Panc1 (cell line): Measurements from ENCODE around the gene STAMBP. TPM values are rescaled to one million over a fixed set of nuclear protein-coding genes. Genes with fewer than 3 reads are reported as not detected.

Experiments
- ATAC-seq: fragments of 200-7000 bp; cut with Tn5 transposase; 2 replicates; pipeline ENCODE4 v1.9.1; 2020; ENCODE audit warnings: mild to moderate bottlenecking, moderate library complexity
- BruUV-seq: library from RNA; stranded (reverse); fragments of 400-500 nt; replicated peaks from 2 replicates; lab custom pipeline; 2021; lab: Mats Ljungman, UMichigan
- CTCF ChIA-PET: fragments of 300-600 bp; sonication (Branson Sonifier 250); formaldehyde crosslinking; loops from one replicate; lab custom pipeline; 2022; ENCODE audit warnings: antibody characterized with exemption; lab: Charles Lee
- POLR2A ChIA-PET: fragments of 300-600 bp; sonication (Branson Sonifier 250); formaldehyde crosslinking; loops from one replicate; lab custom pipeline; 2022; ENCODE audit warnings: antibody characterized with exemption; lab: Charles Lee
- DNase-seq: peaks from one replicate; pipeline ENCODE4 v3.0.0-alpha.2; 2010; ENCODE audit warnings: low read depth, low spot score
- H3K27ac ChIP-seq: 2 replicates; pipeline ENCODE4 v1.5.1; 2011; ENCODE audit warnings: mild to moderate bottlenecking, low read length, inconsistent platforms
- H3K27me3 ChIP-seq: fragments of 200-500 bp; sonication (Bioruptor generic); 2 replicates; pipeline ENCODE4 v1.6.0; 2014; ENCODE audit warnings: low read length, inconsistent platforms; ENCODE audit not compliant: control insufficient read depth, insufficient read depth
- H3K36me3 ChIP-seq: fragments of 200-500 bp; sonication (Bioruptor generic); 2 replicates; pipeline ENCODE4 v1.5.1; 2014; ENCODE audit warnings: inconsistent platforms, mild to moderate bottlenecking, low read length, moderate library complexity; ENCODE audit not compliant: control insufficient read depth, insufficient read depth
- H3K4me1 ChIP-seq: 2 replicates; pipeline ENCODE4 v1.5.1; 2011; ENCODE audit warnings: inconsistent platforms, mild to moderate bottlenecking, low read length, moderate library complexity; ENCODE audit not compliant: control insufficient read depth, insufficient read depth
- H3K4me3 ChIP-seq, 2 experiments: 2 replicates each; pipeline ENCODE4 v1.5.1; 2011 to 2012; ENCODE audit warnings: low read depth in 2 of 2, low read length in 2 of 2, mild to moderate bottlenecking in 2 of 2, inconsistent platforms in 1 of 2, moderate library complexity in 1 of 2
- H3K9me3 ChIP-seq: fragments of 200-500 bp; sonication (Bioruptor generic); 2 replicates; pipeline ENCODE4 v1.5.1; 2014; ENCODE audit warnings: low read depth, mild to moderate bottlenecking, inconsistent platforms, low read length, moderate library complexity; ENCODE audit not compliant: control insufficient read depth, insufficient read depth
- CTCF ChIP-seq: fragments of 450-650 bp; IDR thresholded peaks from 2 replicates; pipeline ENCODE4 v1.5.1; 2017; ENCODE audit warnings: mild to moderate bottlenecking
- POLR2AphosphoS5 ChIP-seq: IDR thresholded peaks from 2 replicates; pipeline ENCODE4 v1.6.1; 2012; ENCODE audit warnings: mild to moderate bottlenecking, low read depth, low read length, moderate library complexity
- REST ChIP-seq, 2 experiments: IDR thresholded peaks; 2 replicates each; pipeline ENCODE4 v1.6.1; 2011 to 2012; ENCODE audit warnings: low read depth in 2 of 2, control low read depth in 1 of 2, low read length in 1 of 2, mild to moderate bottlenecking in 1 of 2, moderate library complexity in 1 of 2; ENCODE audit not compliant: insufficient read depth in 1 of 2
- SIN3A ChIP-seq: IDR thresholded peaks from 2 replicates; pipeline ENCODE4 v1.6.1; 2012; ENCODE audit warnings: low read depth, mild to moderate bottlenecking, low read length, moderate library complexity, borderline replicate concordance; ENCODE audit not compliant: insufficient read depth
- TCF7L2 ChIP-seq: IDR thresholded peaks from 2 replicates; pipeline ENCODE4 v1.6.1; 2011; ENCODE audit warnings: mild to moderate bottlenecking, low read depth, low read length, inconsistent platforms
- in situ Hi-C: cut with HindIII; loops from 2 replicates; pipeline ENCODE4 v1.10.0; 2016; ENCODE audit warnings: low sequenced_read_pairs, low pct_unique_long_range_greater_than_20kb
- intact Hi-C: fragments of 100-400 bp; cut with micrococcal nuclease; formaldehyde crosslinking; loops from one replicate; pipeline ENCODE4 v1.10.0; 2022; ENCODE audit not compliant: unreplicated experiment
- total RNA-seq: library from RNA; stranded (reverse); gene quantifications from one replicate; pipeline ENCODE4 v1.2.1, GENCODE V29; 2021; ENCODE audit not compliant: unreplicated experiment

STAMBP gene
- total RNA-seq, 1 experiment from 2014 or later: 49.0 TPM

- ATAC-seq: peak; percentile 35
- CTCF ChIA-PET: no interaction called here
- POLR2A ChIA-PET: no interaction called here
- Histone ChIP-seq H3K27me3 (no peaks in the 10 kb centered on the region), H3K4me3 (no peak overlapping the region), H3K4me1 (peaks cover under 1% of the 10 kb centered on the region; the same call in 1 of the 2 replicates), H3K27ac (no peak overlapping the region), H3K9me3 (no peaks in the 10 kb centered on the region), H3K36me3 (no peaks in the 10 kb centered on the region)
- no peak for DNase-seq
- in situ Hi-C loops: no loop called here
- no TSS peak for BruUV-seq
- TF ChIP-seq SIN3A (no peak), CTCF (no peak)
- intact Hi-C loops: no loop called here
These were observed 5.8 kb upstream of the STAMBP start for GRCh38 chr2:73822991-73823390.

- Histone ChIP-seq H3K27ac (no peak overlapping the region), H3K36me3 (no peaks in the 10 kb centered on the region), H3K27me3 (no peaks in the 10 kb centered on the region), H3K9me3 (no peaks in the 10 kb centered on the region), H3K4me3 (no peak overlapping the region), H3K4me1 (peaks cover 5% of the 10 kb centered on the region; the same call in 1 of the 2 replicates)
- ATAC-seq (peak; percentile 72), DNase-seq (no peak)
- CTCF ChIA-PET: interaction anchor here (1.4 kb wide), 1 partner anchor 511 kb away, joined by 4 read pairs; no protein-coding TSS in a partner anchor
- TF ChIP-seq SIN3A (no peak), POLR2AphosphoS5 (no peak), REST (IDR thresholded peaks at IDR 0.05; ENCODE audit: insufficient read depth in 1 of 2, low read depth in 2 of 2, low read length in 1 of 2) (no peak), TCF7L2 (no peak), CTCF (no peak)
- POLR2A ChIA-PET: no interaction called here
- in situ Hi-C loops: no loop called here
- intact Hi-C loops: no loop called here
- BruUV-seq: no TSS peak
These were observed 5.3 kb upstream of the STAMBP start for GRCh38 chr2:73823416-73823815.
